Nucleus accumbens (tissue), 56 donors: Measurements from ENCODE around the gene CTBP2.

Experiments used
- DNase-seq, 56 donors: peaks; one replicate each; lab custom pipeline; 2025; lab: John Stamatoyannopoulos, UW

CTBP2 gene

GRCh38 chr10:125112697-125113494 is 47.5 kb downstream of the CTBP2 start:
- no peak for DNase-seq

- no peak for DNase-seq
Measured at GRCh38 chr10:125111118-125111727, 49.1 kb downstream of the CTBP2 start.

GRCh38 chr10:125107965-125108580 is 52.3 kb downstream of the CTBP2 start:
- no peak for DNase-seq

- DNase-seq, result no peak
Measured at GRCh38 chr10:125107166-125107949, 53.0 kb downstream of the CTBP2 start.

- no peak for DNase-seq
Measured at GRCh38 chr10:125106586-125106985, 53.8 kb downstream of the CTBP2 start.

- DNase-seq, result no peak
Measured at GRCh38 chr10:125105706-125106255, 54.6 kb downstream of the CTBP2 start.

GRCh38 chr10:125105155-125105554 is 55.2 kb downstream of the CTBP2 start:
- no peak for DNase-seq

- no peak for DNase-seq
Measured at GRCh38 chr10:125104559-125104958, 55.8 kb downstream of the CTBP2 start.

GRCh38 chr10:125103924-125104323 is 56.4 kb downstream of the CTBP2 start:
- no peak for DNase-seq

- DNase-seq, result no peak
Measured at GRCh38 chr10:125103466-125103865, 56.9 kb downstream of the CTBP2 start.

- DNase-seq, result no peak
Measured at GRCh38 chr10:125102821-125103220, 57.5 kb downstream of the CTBP2 start.

GRCh38 chr10:125102246-125102645 is 58.1 kb downstream of the CTBP2 start:
- no peak for DNase-seq

GRCh38 chr10:125101581-125101980 is 58.8 kb downstream of the CTBP2 start:
- no peak for DNase-seq

GRCh38 chr10:125101049-125101448 is 59.3 kb downstream of the CTBP2 start:
- DNase-seq, result peak in 3 of 56 donors; percentile 13 to 19 (median 15)

- DNase-seq, result no peak
Measured at GRCh38 chr10:125097409-125098070, 62.8 kb downstream of the CTBP2 start.

GRCh38 chr10:125096975-125097374 is 63.4 kb downstream of the CTBP2 start:
- DNase-seq, result no peak

- DNase-seq, result no peak
Measured at GRCh38 chr10:125096371-125096770, 64.0 kb downstream of the CTBP2 start.

GRCh38 chr10:125095776-125096175 is 64.6 kb downstream of the CTBP2 start:
- DNase-seq, result no peak

- no peak for DNase-seq
Measured at GRCh38 chr10:125095228-125095627, 65.1 kb downstream of the CTBP2 start.

- DNase-seq, result no peak
Measured at GRCh38 chr10:125094806-125095205, 65.6 kb downstream of the CTBP2 start.
